ENCODE results near the gene WHRN. TPM values are rescaled to one million over a fixed set of nuclear protein-coding genes. Genes with fewer than 3 reads are reported as not detected.
A peak's percentile ranks its signal among the peaks of the same experiment; 100 is the strongest.

The WHRN gene
- total RNA-seq, 1 donor from 2014 or later, result 6.2 TPM

GRCh38 chr9:114371343-114371944 lies 133.8 kb downstream of the WHRN start:
- DNase-seq (no peak), ATAC-seq (no peak)
- Histone ChIP-seq H3K9me3 (no peaks in the 10 kb centered on the region), H3K36me3 (peaks cover 61% of the 10 kb centered on the region), H3K27ac (peak overlapping the region; percentile 75), H3K4me1 (peaks cover 50% of the 10 kb centered on the region), H3K4me3 (no peak overlapping the region), H3K27me3 (ENCODE audit: low read depth) (no peaks in the 10 kb centered on the region)
- intact Hi-C loops (cut with DNase I), result no loop called here
- no peak for TF ChIP-seq CTCF (IDR thresholded peaks at IDR 0.05)

GRCh38 chr9:114370968-114371320 lies 134.3 kb downstream of the WHRN start:
- Histone ChIP-seq H3K4me3 (no peak overlapping the region), H3K36me3 (peaks cover 59% of the 10 kb centered on the region), H3K4me1 (peaks cover 53% of the 10 kb centered on the region), H3K9me3 (no peaks in the 10 kb centered on the region), H3K27ac (peak overlapping the region; percentile 75), H3K27me3 (ENCODE audit: low read depth) (no peaks in the 10 kb centered on the region)
- no peak for TF ChIP-seq CTCF (IDR thresholded peaks at IDR 0.05)
- DNase-seq, result no peak
- no peak for ATAC-seq
- intact Hi-C loops (cut with DNase I), result no loop called here

GRCh38 chr9:114370251-114370967 lies 134.9 kb downstream of the WHRN start:
- Histone ChIP-seq H3K27me3 (ENCODE audit: low read depth) (no peaks in the 10 kb centered on the region), H3K4me3 (no peak overlapping the region), H3K36me3 (peaks cover 55% of the 10 kb centered on the region), H3K4me1 (peaks cover 58% of the 10 kb centered on the region), H3K27ac (peak overlapping the region; percentile 75), H3K9me3 (no peaks in the 10 kb centered on the region)
- intact Hi-C loops (cut with DNase I), result no loop called here
- TF ChIP-seq CTCF (IDR thresholded peaks at IDR 0.05), result no peak
- DNase-seq (no peak), ATAC-seq (no peak)

GRCh38 chr9:114369216-114370130 lies 135.8 kb downstream of the WHRN start:
- Histone ChIP-seq H3K27ac (peak overlapping the region; percentile 36), H3K4me1 (peaks cover 68% of the 10 kb centered on the region), H3K27me3 (ENCODE audit: low read depth) (no peaks in the 10 kb centered on the region), H3K36me3 (peaks cover 63% of the 10 kb centered on the region), H3K4me3 (no peak overlapping the region), H3K9me3 (no peaks in the 10 kb centered on the region)
- no peak for DNase-seq
- intact Hi-C loops (cut with DNase I), result no loop called here
- ATAC-seq, result no peak
- TF ChIP-seq CTCF (IDR thresholded peaks at IDR 0.05), result no peak

GRCh38 chr9:114367772-114368569 lies 137.3 kb downstream of the WHRN start:
- H3K27ac ChIP-seq, result peak overlapping the region; percentile 70
- peaks cover 67% of the 10 kb centered on the region for H3K36me3 ChIP-seq
- ATAC-seq (no peak), DNase-seq (no peak)
- peaks cover 59% of the 10 kb centered on the region for H3K4me1 ChIP-seq
- H3K9me3 ChIP-seq, result no peaks in the 10 kb centered on the region
- H3K27me3 ChIP-seq (ENCODE audit: low read depth), result no peaks in the 10 kb centered on the region
- intact Hi-C loops (cut with DNase I), result no loop called here
- TF ChIP-seq CTCF (IDR thresholded peaks at IDR 0.05), result no peak
- no peak overlapping the region for H3K4me3 ChIP-seq
